ENCODE measurements around the gene FAM241A. TPM values are rescaled to one million over a fixed set of nuclear protein-coding genes. Genes with fewer than 3 reads are reported as not detected.

The FAM241A gene
- total and polyA plus RNA-seq, 3 donors from 2014 or later: 4.7 to 6.2 (median 5.7) TPM

GRCh38 chr4:112222219-112222955 is 77.1 kb downstream of the FAM241A start:
- WGBS, 2 donors: 79 to 81% methylated on average over 27 to 43 of the region's 43 CpGs
- TF ChIP-seq POLR2A (IDR thresholded peaks at IDR 0.05) (no peak), CTCF (IDR thresholded peaks at IDR 0.05) (no peak)
- H3K9me3 ChIP-seq: no peaks in the 10 kb centered on the region
- H3K36me3 ChIP-seq (ENCODE audit: low read depth, missing control alignments): no peaks in the 10 kb centered on the region
- no peaks in the 10 kb centered on the region for H3K4me1 ChIP-seq
- DNase-seq: peak; percentile 32
- H3K27me3 ChIP-seq: no peaks in the 10 kb centered on the region
- peak overlapping the region; percentile 18 to 41 for H3K4me3 ChIP-seq
- no peak overlapping the region for H3K27ac ChIP-seq
- intact Hi-C loops (cut with DNase I; ENCODE audit: low total_unique reads): no loop called here

- DNase-seq: no peak
- 55 to 65% methylated on average over 4 of the region's 4 CpGs for WGBS, 2 donors
Observed at GRCh38 chr4:112225157-112225556, 79.9 kb downstream of the FAM241A start.

GRCh38 chr4:112230879-112231778 is 85.9 kb downstream of the FAM241A start:
- Histone ChIP-seq H3K4me3 (peak overlapping the region; percentile 83), H3K27ac (peak overlapping the region; percentile 91 to 95), H3K27me3 (no peaks in the 10 kb centered on the region), H3K9me3 (no peaks in the 10 kb centered on the region), H3K4me1 (peaks cover 12% of the 10 kb centered on the region), H3K36me3 (ENCODE audit: low read depth, missing control alignments) (no peaks in the 10 kb centered on the region)
- peak; percentile 98 for DNase-seq
- WGBS, 2 donors: 1% methylated on average over 30 to 46 of the region's 52 CpGs
- intact Hi-C loops (cut with DNase I; ENCODE audit: low total_unique reads): loop anchor here (5.0 kb wide), 1 partner anchor 129 kb away; no protein-coding TSS in a partner anchor
- TF ChIP-seq POLR2A (IDR thresholded peaks at IDR 0.05) (no peak), CTCF (IDR thresholded peaks at IDR 0.05) (no peak)

More at GRCh38 chr4:112225157-112225556, 79.9 kb downstream of the FAM241A start:
- Histone ChIP-seq H3K36me3 (ENCODE audit: low read depth, missing control alignments) (no peaks in the 10 kb centered on the region), H3K9me3 (no peaks in the 10 kb centered on the region), H3K27me3 (no peaks in the 10 kb centered on the region), H3K27ac (no peak overlapping the region), H3K4me3 (no peak overlapping the region), H3K4me1 (no peaks in the 10 kb centered on the region)
- intact Hi-C loops (cut with DNase I; ENCODE audit: low total_unique reads): no loop called here
- no peak for TF ChIP-seq CTCF (IDR thresholded peaks at IDR 0.05)
- TF ChIP-seq POLR2A (IDR thresholded peaks at IDR 0.05): no peak

- peaks cover 12% of the 10 kb centered on the region for H3K4me1 ChIP-seq
- no peaks in the 10 kb centered on the region for H3K9me3 ChIP-seq
- 0 to 1% methylated on average over 16 to 65 of the region's 70 CpGs for WGBS, 2 donors
- H3K36me3 ChIP-seq (ENCODE audit: low read depth, missing control alignments): no peaks in the 10 kb centered on the region
- TF ChIP-seq POLR2A (IDR thresholded peaks at IDR 0.05): no peak
- TF ChIP-seq CTCF (IDR thresholded peaks at IDR 0.05): peak in 1 of 3 experiments; percentile 24
- peak within 1 kb of the TSS; percentile 83 for H3K4me3 ChIP-seq
- intact Hi-C loops (cut with DNase I; ENCODE audit: low total_unique reads): loop anchor here (5.0 kb wide), 1 partner anchor 130 kb away; no protein-coding TSS in a partner anchor
- H3K27me3 ChIP-seq: no peaks in the 10 kb centered on the region
- peak within 1 kb of the TSS; percentile 91 to 95 for H3K27ac ChIP-seq
- peak; percentile 85 for DNase-seq
Observed at GRCh38 chr4:112231779-112232713, 86.8 kb downstream of the FAM241A start, which contains the start of gene AP1AR. AP1AR (plus strand) TSS chr4:112231787; CDS start chr4:112232092, 305 bp downstream.

Measured in testis (tissue), 3 donors.